ENCODE measurements around the gene BCAS4. TPM values are rescaled to one million over a fixed set of nuclear protein-coding genes. Genes with fewer than 3 reads are reported as not detected.

The BCAS4 gene
- total RNA-seq, 1 experiment from 2014 or later: 34.8 TPM

DNA sequence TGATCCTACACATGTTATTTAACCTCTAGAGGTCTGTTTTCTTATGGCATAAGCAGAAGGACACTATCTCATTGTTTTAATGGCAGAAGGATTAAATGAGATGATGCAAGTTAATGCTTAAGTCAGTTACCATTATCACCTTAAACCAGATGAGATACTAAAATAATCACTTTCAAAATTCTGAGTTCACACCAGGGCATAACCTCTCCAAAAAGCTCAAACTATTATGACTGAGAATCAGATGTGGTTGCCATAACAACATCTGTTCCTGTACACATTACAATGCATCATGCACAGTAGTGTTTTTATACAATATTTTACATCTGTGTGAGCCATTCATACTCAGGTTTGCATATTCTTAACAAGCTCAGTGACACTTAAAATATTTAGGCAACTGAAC is 126.1 kb downstream of the BCAS4 start:
- ChIA-PET POLR2A (no interaction called here), CTCF (interaction anchor here (0.5 kb wide), 1 partner anchor 10 kb away, joined by 3 read pairs; no protein-coding TSS in a partner anchor)
- H3K27me3 ChIP-seq (ENCODE audit: control insufficient read depth, insufficient read depth, low read length): no peaks in the 10 kb centered on the region
- H3K4me3 ChIP-seq (ENCODE audit: low read depth in 2 of 2, low read length in 2 of 2): no peak overlapping the region
- TF ChIP-seq TCF7L2 (IDR thresholded peaks at IDR 0.05; ENCODE audit: low read depth, low read length) (no peak), POLR2AphosphoS5 (IDR thresholded peaks at IDR 0.05; ENCODE audit: low read depth, low read length) (no peak)
- TF ChIP-seq, protein P1, sequence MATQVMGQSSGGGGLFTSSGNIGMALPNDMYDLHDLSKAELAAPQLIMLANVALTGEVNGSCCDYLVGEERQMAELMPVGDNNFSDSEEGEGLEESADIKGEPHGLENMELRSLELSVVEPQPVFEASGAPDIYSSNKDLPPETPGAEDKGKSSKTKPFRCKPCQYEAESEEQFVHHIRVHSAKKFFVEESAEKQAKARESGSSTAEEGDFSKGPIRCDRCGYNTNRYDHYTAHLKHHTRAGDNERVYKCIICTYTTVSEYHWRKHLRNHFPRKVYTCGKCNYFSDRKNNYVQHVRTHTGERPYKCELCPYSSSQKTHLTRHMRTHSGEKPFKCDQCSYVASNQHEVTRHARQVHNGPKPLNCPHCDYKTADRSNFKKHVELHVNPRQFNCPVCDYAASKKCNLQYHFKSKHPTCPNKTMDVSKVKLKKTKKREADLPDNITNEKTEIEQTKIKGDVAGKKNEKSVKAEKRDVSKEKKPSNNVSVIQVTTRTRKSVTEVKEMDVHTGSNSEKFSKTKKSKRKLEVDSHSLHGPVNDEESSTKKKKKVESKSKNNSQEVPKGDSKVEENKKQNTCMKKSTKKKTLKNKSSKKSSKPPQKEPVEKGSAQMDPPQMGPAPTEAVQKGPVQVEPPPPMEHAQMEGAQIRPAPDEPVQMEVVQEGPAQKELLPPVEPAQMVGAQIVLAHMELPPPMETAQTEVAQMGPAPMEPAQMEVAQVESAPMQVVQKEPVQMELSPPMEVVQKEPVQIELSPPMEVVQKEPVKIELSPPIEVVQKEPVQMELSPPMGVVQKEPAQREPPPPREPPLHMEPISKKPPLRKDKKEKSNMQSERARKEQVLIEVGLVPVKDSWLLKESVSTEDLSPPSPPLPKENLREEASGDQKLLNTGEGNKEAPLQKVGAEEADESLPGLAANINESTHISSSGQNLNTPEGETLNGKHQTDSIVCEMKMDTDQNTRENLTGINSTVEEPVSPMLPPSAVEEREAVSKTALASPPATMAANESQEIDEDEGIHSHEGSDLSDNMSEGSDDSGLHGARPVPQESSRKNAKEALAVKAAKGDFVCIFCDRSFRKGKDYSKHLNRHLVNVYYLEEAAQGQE (IDR thresholded peaks at IDR 0.05; ENCODE audit: insufficient read depth in 1 of 2, low read depth in 2 of 2, low read length in 1 of 2): no peak
- TF ChIP-seq, protein P2, sequence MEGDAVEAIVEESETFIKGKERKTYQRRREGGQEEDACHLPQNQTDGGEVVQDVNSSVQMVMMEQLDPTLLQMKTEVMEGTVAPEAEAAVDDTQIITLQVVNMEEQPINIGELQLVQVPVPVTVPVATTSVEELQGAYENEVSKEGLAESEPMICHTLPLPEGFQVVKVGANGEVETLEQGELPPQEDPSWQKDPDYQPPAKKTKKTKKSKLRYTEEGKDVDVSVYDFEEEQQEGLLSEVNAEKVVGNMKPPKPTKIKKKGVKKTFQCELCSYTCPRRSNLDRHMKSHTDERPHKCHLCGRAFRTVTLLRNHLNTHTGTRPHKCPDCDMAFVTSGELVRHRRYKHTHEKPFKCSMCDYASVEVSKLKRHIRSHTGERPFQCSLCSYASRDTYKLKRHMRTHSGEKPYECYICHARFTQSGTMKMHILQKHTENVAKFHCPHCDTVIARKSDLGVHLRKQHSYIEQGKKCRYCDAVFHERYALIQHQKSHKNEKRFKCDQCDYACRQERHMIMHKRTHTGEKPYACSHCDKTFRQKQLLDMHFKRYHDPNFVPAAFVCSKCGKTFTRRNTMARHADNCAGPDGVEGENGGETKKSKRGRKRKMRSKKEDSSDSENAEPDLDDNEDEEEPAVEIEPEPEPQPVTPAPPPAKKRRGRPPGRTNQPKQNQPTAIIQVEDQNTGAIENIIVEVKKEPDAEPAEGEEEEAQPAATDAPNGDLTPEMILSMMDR (IDR thresholded peaks at IDR 0.05): no peak
- no peak for DNase-seq (ENCODE audit: low read depth, low spot score)
- no peak for ATAC-seq
- no peak overlapping the region for H3K27ac ChIP-seq (ENCODE audit: low read length)
- no peaks in the 10 kb centered on the region for H3K9me3 ChIP-seq (ENCODE audit: control insufficient read depth, insufficient read depth, low read depth, low read length)
- peaks cover 13% of the 10 kb centered on the region; the same call in 1 of the 2 replicates for H3K36me3 ChIP-seq (ENCODE audit: control insufficient read depth, insufficient read depth, low read length)
- intact Hi-C loops (cut with micrococcal nuclease; ENCODE audit: unreplicated experiment) (no loop called here), in situ Hi-C loops (cut with HindIII; ENCODE audit: low pct_unique_long_range_greater_than_20kb, low sequenced_read_pairs) (no loop called here)
- BruUV-seq (replicated peaks): TSS peak; percentile 0
- H3K4me1 ChIP-seq (ENCODE audit: control insufficient read depth, insufficient read depth, low read length): peaks cover 33% of the 10 kb centered on the region

DNA sequence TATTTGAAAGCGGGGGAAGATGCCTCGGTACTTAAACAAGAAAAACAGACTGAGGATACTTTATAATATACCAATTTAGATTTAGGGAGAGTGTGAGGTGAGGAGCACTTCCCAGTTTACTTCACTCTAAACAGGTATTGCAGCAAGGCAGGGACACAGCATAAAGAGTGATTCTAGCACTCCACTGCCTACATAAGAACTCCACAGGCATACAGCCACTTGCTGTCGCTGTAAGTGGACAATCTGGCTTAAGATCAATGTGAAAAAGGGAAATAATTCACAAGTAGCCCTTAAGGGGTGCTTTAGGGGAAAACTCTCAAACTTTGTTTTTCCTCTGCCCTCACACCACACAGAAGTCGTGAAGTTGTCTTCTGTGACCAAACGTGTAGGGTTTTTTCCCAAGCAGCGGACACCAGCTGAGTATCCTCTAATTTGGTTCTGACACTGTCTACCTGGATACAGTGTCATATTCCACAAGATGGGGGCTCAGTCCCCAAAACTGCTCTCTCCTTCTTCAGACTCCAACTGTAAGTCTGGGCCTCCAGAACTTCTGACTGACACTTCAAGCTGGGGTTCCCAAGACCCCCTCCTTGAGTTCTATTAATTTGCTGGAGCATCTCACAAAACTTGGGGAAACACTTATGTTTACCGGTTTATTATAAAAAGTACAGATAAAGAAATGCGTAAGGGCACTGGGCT is 127.1 kb downstream of the BCAS4 start:
- DNase-seq (ENCODE audit: low read depth, low spot score) (no peak), ATAC-seq (no peak)
- CTCF ChIA-PET: no interaction called here
- POLR2A ChIA-PET: no interaction called here
- no TSS peak for BruUV-seq (replicated peaks)
- Histone ChIP-seq H3K4me1 (ENCODE audit: control insufficient read depth, insufficient read depth, low read length) (peaks cover 26% of the 10 kb centered on the region), H3K36me3 (ENCODE audit: control insufficient read depth, insufficient read depth, low read length) (peaks cover 22% of the 10 kb centered on the region; the same call in 1 of the 2 replicates), H3K27ac (ENCODE audit: low read length) (no peak overlapping the region), H3K9me3 (ENCODE audit: control insufficient read depth, insufficient read depth, low read depth, low read length) (no peaks in the 10 kb centered on the region), H3K27me3 (ENCODE audit: control insufficient read depth, insufficient read depth, low read length) (no peaks in the 10 kb centered on the region), H3K4me3 (ENCODE audit: low read depth in 2 of 2, low read length in 2 of 2) (no peak overlapping the region)
- in situ Hi-C loops (cut with HindIII; ENCODE audit: low pct_unique_long_range_greater_than_20kb, low sequenced_read_pairs) (no loop called here), intact Hi-C loops (cut with micrococcal nuclease; ENCODE audit: unreplicated experiment) (no loop called here)
- no peak for TF ChIP-seq SIN3A (IDR thresholded peaks at IDR 0.05; ENCODE audit: borderline replicate concordance, insufficient read depth, low read depth, low read length)
- TF ChIP-seq, protein P1 (IDR thresholded peaks at IDR 0.05; ENCODE audit: insufficient read depth in 1 of 2, low read depth in 2 of 2, low read length in 1 of 2): no peak
- TF ChIP-seq, protein P2 (IDR thresholded peaks at IDR 0.05): no peak
- no peak for TF ChIP-seq POLR2AphosphoS5 (IDR thresholded peaks at IDR 0.05; ENCODE audit: low read depth, low read length)
- no peak for TF ChIP-seq TCF7L2 (IDR thresholded peaks at IDR 0.05; ENCODE audit: low read depth, low read length)

All from Panc1 (cell line).